Breast epithelium (tissue), 4 donors: ENCODE measurements around the gene NR3C1. TPM values are rescaled to one million over a fixed set of nuclear protein-coding genes. Genes with fewer than 3 reads are reported as not detected.

ENCODE experiments used
- DNase-seq, 2 donors: peaks; one replicate each; pipeline ENCODE4 v3.0.0-alpha.2; 2019; ENCODE audit warnings: low spot score in 2 of 2
- H3K27ac ChIP-seq, 2 donors: fragments of 200-600 bp; sonication (generic) in 1 of 2; one replicate each; pipeline ENCODE4 v1.5.1; 2016 to 2019; ENCODE audit warnings: mild to moderate bottlenecking in 1 of 2
- H3K27me3 ChIP-seq, 2 donors: fragments of 200-600 bp; sonication (generic) in 1 of 2; one replicate each; pipeline versions ENCODE4 v1.5.1 to v1.6.0; 2017 to 2019; ENCODE audit warnings: control low read depth in 1 of 2, mild to moderate bottlenecking in 1 of 2
- H3K36me3 ChIP-seq: fragments of 200-600 bp; one replicate; pipeline ENCODE4 v1.5.1; 2019
- H3K4me1 ChIP-seq, 2 donors: fragments of 200-600 bp; sonication (generic); one replicate each; pipeline ENCODE4 v1.5.1; 2016 to 2019; ENCODE audit warnings: control low read depth in 1 of 2
- H3K4me3 ChIP-seq, 3 donors: fragments of 200-600 bp; sonication (generic); 1 replicate in 2 of 3; 2 replicates in 1 of 3; pipeline ENCODE4 v1.5.1; 2016 to 2019; ENCODE audit warnings: mild to moderate bottlenecking in 3 of 3, moderate library complexity in 2 of 3
- H3K9me3 ChIP-seq, 2 donors: fragments of 200-600 bp; sonication (generic) in 1 of 2; one replicate each; pipeline ENCODE4 v1.5.1; 2016 to 2019; ENCODE audit warnings: control low read depth in 1 of 2
- POLR2A ChIP-seq: fragments of 450-650 bp; IDR thresholded peaks from one replicate; pipeline ENCODE4 v1.6.1; 2016; ENCODE audit warnings: antibody characterized with exemption, mild to moderate bottlenecking, moderate library complexity
- POLR2AphosphoS5 ChIP-seq, 3 donors: sonication (generic); formaldehyde crosslinking; IDR thresholded peaks; one replicate each; pipeline ENCODE4 v1.6.1; 2017; ENCODE audit warnings: antibody characterized with exemption in 3 of 3
- intact Hi-C: fragments of 100-400 bp; cut with DNase I; formaldehyde crosslinking; loops from one replicate; pipeline ENCODE4 v1.15.1; 2023; ENCODE audit warnings: low total_unique reads
- total RNA-seq, 3 donors: library from RNA; depleted of rRNA; stranded (reverse); fragments of >200 nt; gene quantifications; one replicate each; pipeline ENCODE4 v1.1.0, GENCODE V29; 2016
- TF ChIP-seq, protein P1 (sequence below), 3 donors: fragments of 450-650 bp; IDR thresholded peaks; one replicate each; pipeline ENCODE4 v1.5.1; 2016 to 2017; ENCODE audit warnings: antibody characterized with exemption in 3 of 3, mild to moderate bottlenecking in 3 of 3, moderate library complexity in 3 of 3

Gene NR3C1
- total RNA-seq, 3 donors from 2014 or later, result 51.1 to 122 (median 69.7) TPM

GRCh38 chr5:143251946-143252345 is 151.5 kb downstream of the NR3C1 start:
- no peak overlapping the region for H3K4me3 ChIP-seq
- intact Hi-C loops, result no loop called here
- no peak for TF ChIP-seq POLR2A
- no peak for TF ChIP-seq POLR2AphosphoS5 (IDR thresholded peaks at IDR 0.05)
- TF ChIP-seq, protein P1, sequence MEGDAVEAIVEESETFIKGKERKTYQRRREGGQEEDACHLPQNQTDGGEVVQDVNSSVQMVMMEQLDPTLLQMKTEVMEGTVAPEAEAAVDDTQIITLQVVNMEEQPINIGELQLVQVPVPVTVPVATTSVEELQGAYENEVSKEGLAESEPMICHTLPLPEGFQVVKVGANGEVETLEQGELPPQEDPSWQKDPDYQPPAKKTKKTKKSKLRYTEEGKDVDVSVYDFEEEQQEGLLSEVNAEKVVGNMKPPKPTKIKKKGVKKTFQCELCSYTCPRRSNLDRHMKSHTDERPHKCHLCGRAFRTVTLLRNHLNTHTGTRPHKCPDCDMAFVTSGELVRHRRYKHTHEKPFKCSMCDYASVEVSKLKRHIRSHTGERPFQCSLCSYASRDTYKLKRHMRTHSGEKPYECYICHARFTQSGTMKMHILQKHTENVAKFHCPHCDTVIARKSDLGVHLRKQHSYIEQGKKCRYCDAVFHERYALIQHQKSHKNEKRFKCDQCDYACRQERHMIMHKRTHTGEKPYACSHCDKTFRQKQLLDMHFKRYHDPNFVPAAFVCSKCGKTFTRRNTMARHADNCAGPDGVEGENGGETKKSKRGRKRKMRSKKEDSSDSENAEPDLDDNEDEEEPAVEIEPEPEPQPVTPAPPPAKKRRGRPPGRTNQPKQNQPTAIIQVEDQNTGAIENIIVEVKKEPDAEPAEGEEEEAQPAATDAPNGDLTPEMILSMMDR (IDR thresholded peaks at IDR 0.05), result no peak
- no peaks in the 10 kb centered on the region for H3K36me3 ChIP-seq
- no peaks in the 10 kb centered on the region for H3K27me3 ChIP-seq
- H3K4me1 ChIP-seq, result no peaks in the 10 kb centered on the region
- H3K9me3 ChIP-seq, result no peaks in the 10 kb centered on the region
- DNase-seq, result no peak
- H3K27ac ChIP-seq, result no peak overlapping the region

- TF ChIP-seq POLR2A, result no peak
- no peak for TF ChIP-seq POLR2AphosphoS5 (IDR thresholded peaks at IDR 0.05)
- TF ChIP-seq, protein P1 (IDR thresholded peaks at IDR 0.05), result no peak
- intact Hi-C loops, result no loop called here
These were observed 152.3 kb downstream of the NR3C1 start for GRCh38 chr5:143251190-143251589.

DNA sequence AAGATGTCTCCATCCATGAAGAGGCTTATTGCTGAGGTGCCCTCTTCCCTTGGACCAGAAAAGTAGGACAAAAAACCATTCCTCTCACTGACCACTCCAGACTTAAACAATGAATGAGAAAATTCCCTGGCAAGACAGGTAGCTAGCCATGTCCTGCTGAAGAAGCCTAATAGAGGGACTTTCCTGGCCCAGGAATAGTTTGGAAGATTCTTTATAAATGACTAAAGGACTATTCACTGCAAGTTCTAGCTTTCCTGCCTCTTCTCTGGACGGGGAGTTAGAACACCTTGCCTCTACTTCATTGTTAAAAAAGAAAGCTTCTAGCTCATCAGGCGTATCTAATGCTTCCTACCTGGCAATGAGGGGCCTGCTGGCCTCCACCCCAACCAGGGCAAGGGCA is 153.6 kb downstream of the NR3C1 start:
- Histone ChIP-seq H3K4me3 (no peak overlapping the region), H3K9me3 (no peaks in the 10 kb centered on the region), H3K27ac (no peak overlapping the region), H3K4me1 (no peaks in the 10 kb centered on the region), H3K27me3 (no peaks in the 10 kb centered on the region), H3K36me3 (no peaks in the 10 kb centered on the region)
- intact Hi-C loops, result no loop called here
- DNase-seq, result no peak
- TF ChIP-seq, protein P1 (IDR thresholded peaks at IDR 0.05), result no peak
- TF ChIP-seq POLR2AphosphoS5 (IDR thresholded peaks at IDR 0.05), result no peak
- no peak for TF ChIP-seq POLR2A

More at GRCh38 chr5:143251190-143251589, 152.3 kb downstream of the NR3C1 start:
- Histone ChIP-seq H3K27me3 (no peaks in the 10 kb centered on the region), H3K4me1 (no peaks in the 10 kb centered on the region), H3K4me3 (no peak overlapping the region), H3K27ac (no peak overlapping the region), H3K9me3 (no peaks in the 10 kb centered on the region), H3K36me3 (no peaks in the 10 kb centered on the region)
- DNase-seq, result no peak

GRCh38 chr5:143248822-143249579 is 154.5 kb downstream of the NR3C1 start:
- Histone ChIP-seq H3K27me3 (no peaks in the 10 kb centered on the region), H3K9me3 (no peaks in the 10 kb centered on the region), H3K4me1 (no peaks in the 10 kb centered on the region), H3K36me3 (no peaks in the 10 kb centered on the region), H3K4me3 (no peak overlapping the region), H3K27ac (no peak overlapping the region)
- TF ChIP-seq POLR2AphosphoS5 (IDR thresholded peaks at IDR 0.05), result no peak
- TF ChIP-seq, protein P1 (IDR thresholded peaks at IDR 0.05), result no peak
- TF ChIP-seq POLR2A, result no peak
- no peak for DNase-seq
- intact Hi-C loops, result no loop called here

DNA sequence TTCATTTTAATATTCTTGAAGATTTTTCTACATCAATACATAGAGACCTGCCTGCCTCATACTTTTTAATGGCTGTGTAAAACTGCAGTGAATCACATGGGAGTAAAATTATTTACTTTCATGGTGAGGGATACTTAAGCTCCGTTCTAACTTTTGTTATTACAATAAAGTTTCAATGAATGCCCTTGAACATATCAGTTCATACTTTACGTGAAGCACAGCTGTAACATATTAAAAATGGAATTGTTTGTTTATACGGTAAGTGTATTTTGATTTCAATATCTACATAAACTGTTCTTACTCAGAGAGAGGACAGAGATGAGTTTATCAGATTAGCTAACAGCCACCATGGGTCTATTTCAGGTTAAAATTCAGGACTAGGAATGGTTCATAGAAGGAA is 155.1 kb downstream of the NR3C1 start:
- peaks cover 0 to 3% of the 10 kb centered on the region in 2 donors for H3K4me1 ChIP-seq
- H3K4me3 ChIP-seq, result no peak overlapping the region
- no peaks in the 10 kb centered on the region for H3K27me3 ChIP-seq
- intact Hi-C loops, result no loop called here
- no peaks in the 10 kb centered on the region for H3K9me3 ChIP-seq
- TF ChIP-seq POLR2A, result no peak
- no peaks in the 10 kb centered on the region for H3K36me3 ChIP-seq
- H3K27ac ChIP-seq, result no peak overlapping the region
- DNase-seq, result no peak
